ENCODE data around the gene IL1F10.

- TF ChIP-seq CREB5 (CRISPR knock-in tag; IDR thresholded peaks at IDR 0.05; ENCODE audit: low read depth) (no peak), CSDC2 (CRISPR knock-in tag; IDR thresholded peaks at IDR 0.05) (no peak), ZFP30 (CRISPR knock-in tag; IDR thresholded peaks at IDR 0.05) (no peak), BACH2 (CRISPR knock-in tag; IDR thresholded peaks at IDR 0.05; ENCODE audit: borderline replicate concordance) (no peak), PATZ1 (CRISPR knock-in tag; IDR thresholded peaks at IDR 0.05; ENCODE audit: borderline replicate concordance) (no peak), ZC3H10 (CRISPR knock-in tag; IDR thresholded peaks at IDR 0.05) (no peak), TCF4 (CRISPR knock-in tag; IDR thresholded peaks at IDR 0.05; ENCODE audit: borderline replicate concordance) (no peak), POU6F1 (CRISPR knock-in tag; IDR thresholded peaks at IDR 0.05; ENCODE audit: borderline replicate concordance, low read depth) (no peak), ZFP3 (CRISPR knock-in tag; IDR thresholded peaks at IDR 0.05) (no peak), OSR1 (CRISPR knock-in tag; IDR thresholded peaks at IDR 0.05) (no peak), ESRRG (CRISPR knock-in tag; IDR thresholded peaks at IDR 0.05) (no peak)
Observed at GRCh38 chr2:113105047-113105785, 37.4 kb downstream of the IL1F10 start.

All from SK-N-SH treated with all-trans-retinoic acid at 6 μM for 48 hours (cell line).